ENCODE results near the gene ZNF626.
"Not testable (repeated sequence)": the region's sequence is repeated elsewhere in the genome, so short reads cannot be mapped to it uniquely, and the experiment has no call there.

The ZNF626 gene

DNA sequence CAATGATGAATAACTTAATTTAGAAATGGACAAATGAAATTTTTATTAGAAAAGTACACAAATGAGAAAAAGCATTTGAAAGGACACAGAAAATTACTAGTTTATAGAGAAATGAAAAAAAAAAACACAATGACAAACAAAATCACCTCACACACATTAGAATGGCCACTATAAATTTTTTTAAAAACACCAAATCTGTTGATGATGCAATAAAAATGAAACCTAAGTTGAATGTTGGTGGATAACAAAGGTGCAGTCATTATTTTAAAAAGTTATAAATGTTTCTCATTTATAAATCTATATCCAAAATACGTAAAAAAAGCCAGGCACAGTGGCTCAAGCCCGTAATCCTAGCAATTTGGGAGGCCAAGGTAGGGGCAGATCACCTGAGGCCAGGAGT, 20.8 kb downstream of the ZNF626 start:
- TF ChIP-seq, protein P1, sequence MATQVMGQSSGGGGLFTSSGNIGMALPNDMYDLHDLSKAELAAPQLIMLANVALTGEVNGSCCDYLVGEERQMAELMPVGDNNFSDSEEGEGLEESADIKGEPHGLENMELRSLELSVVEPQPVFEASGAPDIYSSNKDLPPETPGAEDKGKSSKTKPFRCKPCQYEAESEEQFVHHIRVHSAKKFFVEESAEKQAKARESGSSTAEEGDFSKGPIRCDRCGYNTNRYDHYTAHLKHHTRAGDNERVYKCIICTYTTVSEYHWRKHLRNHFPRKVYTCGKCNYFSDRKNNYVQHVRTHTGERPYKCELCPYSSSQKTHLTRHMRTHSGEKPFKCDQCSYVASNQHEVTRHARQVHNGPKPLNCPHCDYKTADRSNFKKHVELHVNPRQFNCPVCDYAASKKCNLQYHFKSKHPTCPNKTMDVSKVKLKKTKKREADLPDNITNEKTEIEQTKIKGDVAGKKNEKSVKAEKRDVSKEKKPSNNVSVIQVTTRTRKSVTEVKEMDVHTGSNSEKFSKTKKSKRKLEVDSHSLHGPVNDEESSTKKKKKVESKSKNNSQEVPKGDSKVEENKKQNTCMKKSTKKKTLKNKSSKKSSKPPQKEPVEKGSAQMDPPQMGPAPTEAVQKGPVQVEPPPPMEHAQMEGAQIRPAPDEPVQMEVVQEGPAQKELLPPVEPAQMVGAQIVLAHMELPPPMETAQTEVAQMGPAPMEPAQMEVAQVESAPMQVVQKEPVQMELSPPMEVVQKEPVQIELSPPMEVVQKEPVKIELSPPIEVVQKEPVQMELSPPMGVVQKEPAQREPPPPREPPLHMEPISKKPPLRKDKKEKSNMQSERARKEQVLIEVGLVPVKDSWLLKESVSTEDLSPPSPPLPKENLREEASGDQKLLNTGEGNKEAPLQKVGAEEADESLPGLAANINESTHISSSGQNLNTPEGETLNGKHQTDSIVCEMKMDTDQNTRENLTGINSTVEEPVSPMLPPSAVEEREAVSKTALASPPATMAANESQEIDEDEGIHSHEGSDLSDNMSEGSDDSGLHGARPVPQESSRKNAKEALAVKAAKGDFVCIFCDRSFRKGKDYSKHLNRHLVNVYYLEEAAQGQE (IDR thresholded peaks at IDR 0.05; ENCODE audit: insufficient replicate concordance, low read depth) = no peak
- TF ChIP-seq SPI1 (IDR thresholded peaks at IDR 0.05; ENCODE audit: borderline replicate concordance, low read depth) = no peak
- TF ChIP-seq GABPA (IDR thresholded peaks at IDR 0.05; ENCODE audit: low read depth) = no peak
- TF ChIP-seq, protein P2, sequence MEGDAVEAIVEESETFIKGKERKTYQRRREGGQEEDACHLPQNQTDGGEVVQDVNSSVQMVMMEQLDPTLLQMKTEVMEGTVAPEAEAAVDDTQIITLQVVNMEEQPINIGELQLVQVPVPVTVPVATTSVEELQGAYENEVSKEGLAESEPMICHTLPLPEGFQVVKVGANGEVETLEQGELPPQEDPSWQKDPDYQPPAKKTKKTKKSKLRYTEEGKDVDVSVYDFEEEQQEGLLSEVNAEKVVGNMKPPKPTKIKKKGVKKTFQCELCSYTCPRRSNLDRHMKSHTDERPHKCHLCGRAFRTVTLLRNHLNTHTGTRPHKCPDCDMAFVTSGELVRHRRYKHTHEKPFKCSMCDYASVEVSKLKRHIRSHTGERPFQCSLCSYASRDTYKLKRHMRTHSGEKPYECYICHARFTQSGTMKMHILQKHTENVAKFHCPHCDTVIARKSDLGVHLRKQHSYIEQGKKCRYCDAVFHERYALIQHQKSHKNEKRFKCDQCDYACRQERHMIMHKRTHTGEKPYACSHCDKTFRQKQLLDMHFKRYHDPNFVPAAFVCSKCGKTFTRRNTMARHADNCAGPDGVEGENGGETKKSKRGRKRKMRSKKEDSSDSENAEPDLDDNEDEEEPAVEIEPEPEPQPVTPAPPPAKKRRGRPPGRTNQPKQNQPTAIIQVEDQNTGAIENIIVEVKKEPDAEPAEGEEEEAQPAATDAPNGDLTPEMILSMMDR (IDR thresholded peaks at IDR 0.05; ENCODE audit: insufficient read depth, low read length) = no peak
- no peak for TF ChIP-seq POLR2AphosphoS5 (IDR thresholded peaks at IDR 0.05; ENCODE audit: low read depth)
- Histone ChIP-seq H3K27me3 (ENCODE audit: insufficient read depth, poor library complexity, severe bottlenecking) (no peaks in the 10 kb centered on the region), H3K4me3 (replicated peaks; ENCODE audit: insufficient read depth, low read length) (no peak overlapping the region), H3K27ac (replicated peaks) (no peak overlapping the region)
- DNase-seq (ENCODE audit: low read depth in 1 of 2, low spot score in 1 of 2) = no peak

DNA sequence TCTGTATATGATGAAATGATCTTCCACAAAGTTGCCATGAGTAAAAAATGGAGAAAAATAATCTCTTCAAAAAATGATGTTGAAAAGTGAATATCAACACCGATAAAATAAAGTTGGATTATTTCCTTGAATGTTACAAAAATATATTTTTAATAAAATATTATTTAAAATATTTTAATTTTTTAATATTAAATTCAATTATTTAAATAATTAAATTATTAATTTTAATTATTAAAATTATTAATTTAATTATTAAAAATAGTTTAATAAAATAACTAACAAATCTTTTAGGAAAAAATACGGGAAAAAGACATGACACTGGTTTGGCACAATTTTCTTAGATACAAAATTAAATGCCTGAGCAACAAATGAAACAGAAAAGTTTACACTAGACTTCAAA, 21.3 kb downstream of the ZNF626 start:
- no peaks in the 10 kb centered on the region for H3K27me3 ChIP-seq (ENCODE audit: insufficient read depth, poor library complexity, severe bottlenecking)

DNA sequence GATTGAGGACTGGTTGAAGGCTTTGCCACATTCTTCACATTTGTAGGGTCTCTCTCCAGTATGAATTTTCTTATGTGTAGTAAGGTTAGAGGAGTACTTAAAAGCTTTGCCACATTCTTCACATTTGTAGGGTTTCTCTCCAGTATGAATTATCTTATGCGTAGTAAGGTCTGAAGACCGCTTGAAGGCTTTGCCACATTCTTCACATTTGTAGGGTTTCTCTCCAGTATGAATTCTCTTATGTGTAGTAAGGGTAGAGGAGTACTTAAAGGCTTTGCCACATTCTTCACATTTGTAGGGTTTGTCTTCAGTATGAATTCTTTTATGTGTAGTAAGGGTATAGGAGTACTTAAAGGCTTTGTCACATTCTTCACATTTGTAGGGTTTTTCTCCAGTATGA, 36.8 kb downstream of the ZNF626 start:
- H3K4me3 ChIP-seq (replicated peaks; ENCODE audit: insufficient read depth, low read length); H3K27me3 ChIP-seq (ENCODE audit: insufficient read depth, poor library complexity, severe bottlenecking); DNase-seq (ENCODE audit: low read depth in 1 of 2, low spot score in 1 of 2); H3K27ac ChIP-seq (replicated peaks): not testable (repeated sequence)

More for the DNA sequence above, 21.3 kb downstream of the ZNF626 start:
- H3K4me3 ChIP-seq (replicated peaks; ENCODE audit: insufficient read depth, low read length) = no peak overlapping the region
- H3K27ac ChIP-seq (replicated peaks) = no peak overlapping the region
- no peak for TF ChIP-seq SPI1 (IDR thresholded peaks at IDR 0.05; ENCODE audit: borderline replicate concordance, low read depth)
- no peak for TF ChIP-seq POLR2AphosphoS5 (IDR thresholded peaks at IDR 0.05; ENCODE audit: low read depth)
- TF ChIP-seq GABPA (IDR thresholded peaks at IDR 0.05; ENCODE audit: low read depth) = no peak
- TF ChIP-seq, protein P2 (IDR thresholded peaks at IDR 0.05; ENCODE audit: insufficient read depth, low read length) = no peak
- TF ChIP-seq, protein P1 (IDR thresholded peaks at IDR 0.05; ENCODE audit: insufficient replicate concordance, low read depth) = no peak
- no peak for DNase-seq (ENCODE audit: low read depth in 1 of 2, low spot score in 1 of 2)

DNA sequence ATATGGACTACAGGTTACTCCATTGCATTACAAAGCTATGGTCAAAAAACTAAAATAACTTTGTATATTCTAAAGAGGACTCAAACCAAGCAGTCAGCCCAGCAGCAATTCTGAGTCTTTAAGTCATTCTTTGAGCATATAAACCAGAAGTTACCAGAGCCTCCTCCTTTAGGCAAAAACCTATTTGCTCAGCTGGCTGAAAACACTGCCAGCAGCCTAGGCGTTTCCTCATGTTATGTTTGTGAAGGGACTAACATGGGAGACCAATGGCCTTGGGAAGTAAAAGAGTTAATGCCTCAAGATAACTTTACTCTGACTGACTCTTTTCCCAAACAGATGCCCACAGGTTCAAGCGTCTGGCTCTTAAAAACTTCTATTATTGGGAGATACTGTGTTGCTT, 45.3 kb downstream of the ZNF626 start:
- Histone ChIP-seq H3K27ac (replicated peaks) (no peak overlapping the region), H3K4me3 (replicated peaks; ENCODE audit: insufficient read depth, low read length) (no peak overlapping the region), H3K27me3 (ENCODE audit: insufficient read depth, poor library complexity, severe bottlenecking) (no peaks in the 10 kb centered on the region)
- TF ChIP-seq POLR2AphosphoS5 (IDR thresholded peaks at IDR 0.05; ENCODE audit: low read depth) = no peak
- TF ChIP-seq SPI1 (IDR thresholded peaks at IDR 0.05; ENCODE audit: borderline replicate concordance, low read depth) = no peak
- TF ChIP-seq, protein P2 (IDR thresholded peaks at IDR 0.05; ENCODE audit: insufficient read depth, low read length) = no peak
- TF ChIP-seq GABPA (IDR thresholded peaks at IDR 0.05; ENCODE audit: low read depth) = no peak
- TF ChIP-seq, protein P1 (IDR thresholded peaks at IDR 0.05; ENCODE audit: insufficient replicate concordance, low read depth) = no peak
- no peak for DNase-seq (ENCODE audit: low read depth in 1 of 2, low spot score in 1 of 2)

DNA sequence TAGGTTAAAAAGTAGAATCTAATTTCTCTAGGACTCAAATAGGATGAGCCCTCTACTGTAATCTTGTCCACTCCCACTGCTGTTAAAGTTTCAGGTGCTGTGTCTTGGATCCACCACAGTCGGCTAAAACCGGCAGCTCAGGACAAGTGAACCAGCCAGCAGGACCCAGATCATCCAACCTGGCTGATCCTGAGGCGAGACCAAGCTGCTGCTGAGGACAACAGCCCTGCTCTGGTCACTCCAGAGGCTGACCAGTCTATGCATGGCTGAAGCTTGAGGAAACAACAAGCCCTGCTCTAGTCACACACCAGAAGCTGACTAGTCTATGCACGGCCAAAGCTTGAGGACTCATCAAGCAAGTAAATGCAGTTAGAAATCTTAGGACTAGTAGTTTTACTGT, 46.4 kb downstream of the ZNF626 start:
- H3K4me3 ChIP-seq (replicated peaks; ENCODE audit: insufficient read depth, low read length); H3K27me3 ChIP-seq (ENCODE audit: insufficient read depth, poor library complexity, severe bottlenecking); DNase-seq (ENCODE audit: low read depth in 1 of 2, low spot score in 1 of 2); H3K27ac ChIP-seq (replicated peaks): not testable (repeated sequence)

Data from HL-60 (cell line).